IMR-90 (cell line): Measurements from ENCODE around the gene EPB41L4A. TPM values are rescaled to one million over a fixed set of nuclear protein-coding genes. Genes with fewer than 3 reads are reported as not detected.

Experiments used
- ATAC-seq: fragments of 200-7000 bp; cut with Tn5 transposase; 2 replicates; pipeline ENCODE4 v1.9.1; 2020; ENCODE audit warnings: low read depth, mild to moderate bottlenecking, moderate library complexity
- BruUV-seq: library from RNA; stranded (reverse); fragments of 400-500 nt; replicated peaks from 2 replicates; lab custom pipeline; 2021; lab: Mats Ljungman, UMichigan
- CTCF ChIA-PET: fragments of 300-600 bp; formaldehyde crosslinking; extraction: SDS; loops from one replicate; lab custom pipeline; 2021; ENCODE audit warnings: antibody characterized with exemption; lab: Yijun Ruan, JAX
- POLR2A ChIA-PET: fragments of 300-600 bp; sonication (Branson Sonifier 250); formaldehyde crosslinking; loops from one replicate; lab custom pipeline; 2022; ENCODE audit warnings: antibody characterized with exemption; ENCODE audit not compliant: unreplicated experiment; lab: Charles Lee
- DNase-seq: peaks from one replicate; pipeline ENCODE4 v3.0.0; 2013
- H2AFZ ChIP-seq: replicated peaks from 2 replicates; pipeline ENCODE3; 2013; ENCODE audit warnings: low read length, mild to moderate bottlenecking; ENCODE audit not compliant: poor library complexity
- H2AK5ac ChIP-seq: 2 replicates; pipeline ENCODE4 v1.6.1; 2013; ENCODE audit warnings: low read depth, low read length, inconsistent platforms
- H2AK9ac ChIP-seq: replicated peaks from 2 replicates; pipeline ENCODE3; 2013; ENCODE audit warnings: mild to moderate bottlenecking, low read depth, low read length, moderate library complexity; ENCODE audit not compliant: poor library complexity
- H2BK120ac ChIP-seq: 2 replicates; pipeline ENCODE4 v1.6.1; 2013; ENCODE audit warnings: low read depth, low read length, inconsistent platforms
- H2BK15ac ChIP-seq: 3 replicates; pipeline ENCODE4 v1.6.1; 2013; ENCODE audit warnings: low read depth, low read length, inconsistent platforms
- H2BK20ac ChIP-seq: 2 replicates; pipeline ENCODE4 v1.6.1; 2013; ENCODE audit warnings: low read depth, mild to moderate bottlenecking, inconsistent platforms, low read length, moderate library complexity
- H2BK5ac ChIP-seq: 2 replicates; pipeline ENCODE4 v1.6.1; 2013; ENCODE audit warnings: mild to moderate bottlenecking, low read depth, low read length, inconsistent platforms; ENCODE audit not compliant: poor library complexity, severe bottlenecking
- H3K14ac ChIP-seq: replicated peaks from 2 replicates; pipeline ENCODE4 v1.6.1; 2013; ENCODE audit warnings: low read depth, low read length, inconsistent platforms
- H3K18ac ChIP-seq: 2 replicates; pipeline ENCODE4 v1.6.1; 2013; ENCODE audit warnings: low read depth, low read length, control low read depth
- H3K23ac ChIP-seq: 2 replicates; pipeline ENCODE4 v1.6.1; 2013; ENCODE audit warnings: low read depth, low read length, inconsistent platforms
- H3K27ac ChIP-seq: 2 replicates; pipeline ENCODE4 v1.5.1; 2013; ENCODE audit warnings: mild to moderate bottlenecking, control low read depth, low read length; ENCODE audit not compliant: insufficient read depth
- H3K27me3 ChIP-seq: 2 replicates; pipeline ENCODE4 v1.6.1; 2013; ENCODE audit warnings: low read length; ENCODE audit not compliant: control insufficient read depth, insufficient read depth
- H3K36me3 ChIP-seq: 2 replicates; pipeline ENCODE4 v1.6.1; 2013; ENCODE audit warnings: low read length, mixed read lengths; ENCODE audit not compliant: control insufficient read depth, insufficient read depth
- H3K4ac ChIP-seq: 2 replicates; pipeline ENCODE4 v1.6.1; 2013; ENCODE audit warnings: low read depth, low read length, inconsistent platforms
- H3K4me1 ChIP-seq: 2 replicates; pipeline ENCODE4 v1.6.1; 2013; ENCODE audit warnings: low read length, mixed read lengths; ENCODE audit not compliant: control insufficient read depth, insufficient read depth
- H3K4me2 ChIP-seq: 2 replicates; pipeline ENCODE4 v1.6.1; 2013; ENCODE audit warnings: low read depth, mild to moderate bottlenecking, control low read depth, low read length, moderate library complexity
- H3K4me3 ChIP-seq: 2 replicates; pipeline ENCODE4 v1.5.1; 2013; ENCODE audit warnings: low read depth, mild to moderate bottlenecking, control low read depth, low read length, moderate library complexity; ENCODE audit not compliant: insufficient read depth
- H3K56ac ChIP-seq: 2 replicates; pipeline ENCODE4 v1.6.1; 2013; ENCODE audit warnings: low read length, inconsistent platforms; ENCODE audit not compliant: insufficient read depth; ENCODE audit errors: extremely low read depth
- H3K79me1 ChIP-seq, 2 experiments: 2 replicates each; pipeline ENCODE4 v1.6.1; 2013; ENCODE audit warnings: low read length in 2 of 2, inconsistent platforms in 1 of 2, low read depth in 1 of 2
- H3K9ac ChIP-seq: 2 replicates; pipeline ENCODE4 v1.6.1; 2013; ENCODE audit warnings: low read depth, low read length, control low read depth
- H3K9me1 ChIP-seq: 2 replicates; pipeline ENCODE4 v1.6.1; 2013; ENCODE audit warnings: low read length, inconsistent platforms; ENCODE audit not compliant: insufficient read depth
- H3K9me3 ChIP-seq: 2 replicates; pipeline ENCODE4 v1.6.1; 2013; ENCODE audit warnings: low read length; ENCODE audit not compliant: control insufficient read depth, insufficient read depth
- H4K20me1 ChIP-seq: 2 replicates; pipeline ENCODE4 v1.6.1; 2013; ENCODE audit warnings: low read length, inconsistent platforms; ENCODE audit not compliant: insufficient read depth
- H4K5ac ChIP-seq: 2 replicates; pipeline ENCODE4 v1.6.1; 2013; ENCODE audit warnings: mild to moderate bottlenecking, low read depth, low read length, control low read depth
- H4K8ac ChIP-seq, 2 experiments: 2 replicates each; pipeline ENCODE4 v1.6.1; 2013; ENCODE audit warnings: low read depth in 2 of 2, low read length in 2 of 2, control low read depth in 1 of 2, inconsistent platforms in 1 of 2
- H4K91ac ChIP-seq: 2 replicates; pipeline ENCODE4 v1.6.1; 2013; ENCODE audit warnings: low read depth, low read length, inconsistent platforms; ENCODE audit not compliant: insufficient read depth
- BHLHE40 ChIP-seq: fragments of 150-350 bp; IDR thresholded peaks from 2 replicates; pipeline ENCODE4 v1.6.1; 2016; ENCODE audit warnings: mild to moderate bottlenecking, low read depth, low read length
- CTCF ChIP-seq: conservative IDR thresholded peaks from 2 replicates; pipeline ENCODE4 v1.5.1; 2012; ENCODE audit warnings: mild to moderate bottlenecking, low read depth, low read length, improper control_type of control experiment
- ELK1 ChIP-seq: fragments of 150-350 bp; IDR thresholded peaks from 2 replicates; pipeline ENCODE4 v1.6.1; 2016; ENCODE audit warnings: low read depth, mild to moderate bottlenecking, low read length, moderate library complexity, borderline replicate concordance
- FOS ChIP-seq: fragments of 150-350 bp; IDR thresholded peaks from 2 replicates; pipeline ENCODE4 v1.6.1; 2016; ENCODE audit warnings: low read depth, low read length
- MAFK ChIP-seq: IDR thresholded peaks from 2 replicates; pipeline ENCODE4 v1.6.1; 2012; ENCODE audit warnings: low read depth, low read length, improper control_type of control experiment
- NFE2L2 ChIP-seq: fragments of 150-350 bp; IDR thresholded peaks from 2 replicates; pipeline ENCODE4 v1.6.1; 2016; ENCODE audit warnings: low read depth, mild to moderate bottlenecking, low read length
- USF2 ChIP-seq: fragments of 150-350 bp; IDR thresholded peaks from 2 replicates; pipeline ENCODE4 v1.6.1; 2017; ENCODE audit warnings: mild to moderate bottlenecking, antibody characterized with exemption, low read length, low read depth
- dilution Hi-C: fragments of 300-500 bp; cut with HindIII; formaldehyde crosslinking; loops from one replicate; pipeline ENCODE4 v1.14.3; 2018; ENCODE audit warnings: low sequenced_read_pairs; ENCODE audit not compliant: unreplicated experiment
- in situ Hi-C: fragments of 300-500 bp; cut with MboI; formaldehyde crosslinking; loops from 3 replicates; pipeline ENCODE4 v1.14.3; 2019; ENCODE audit warnings: low sequenced_read_pairs, inconsistent platforms, mixed read lengths
- intact Hi-C: fragments of 100-400 bp; cut with micrococcal nuclease; formaldehyde crosslinking; loops from 2 replicates; pipeline ENCODE4 v1.10.0; 2022
- polyA plus RNA-seq, 3 experiments: library from polyadenylated mRNA; depleted of rRNA; stranded (reverse); fragments of >200 nt; gene quantifications; 2 replicates each; pipeline ENCODE4 v1.2.3, GENCODE V29; 2012; ENCODE audit warnings: low replicate concordance in 1 of 3
- total RNA-seq: library from RNA; depleted of rRNA; stranded (reverse); fragments of >200 nt; gene quantifications from 2 replicates; pipeline ENCODE4 v1.2.3, GENCODE V29; 2012

Gene EPB41L4A
- total and polyA plus RNA-seq, 2 of the 4 experiments (the other 2 are of a cell fraction) = under 0.01 to 0.02 TPM

- H3K27ac ChIP-seq = no peak overlapping the region
- H4K91ac ChIP-seq = no peak overlapping the region
- TF ChIP-seq CTCF (no peak), NFE2L2 (no peak), BHLHE40 (no peak), MAFK (no peak), USF2 (no peak), FOS (no peak), ELK1 (no peak)
- BruUV-seq = no TSS peak
- no peaks in the 10 kb centered on the region for H3K79me1 ChIP-seq
- no peak overlapping the region for H3K4ac ChIP-seq
- no peak overlapping the region for H3K56ac ChIP-seq
- dilution Hi-C loops (no loop called here), in situ Hi-C loops (no loop called here), intact Hi-C loops (no loop called here)
- no peak overlapping the region for H3K9ac ChIP-seq
- no peak overlapping the region for H3K14ac ChIP-seq
- ATAC-seq (no peak), DNase-seq (no peak)
- ChIA-PET CTCF (no interaction called here), POLR2A (no interaction called here)
- H3K4me1 ChIP-seq = no peaks in the 10 kb centered on the region
- no peaks in the 10 kb centered on the region for H4K20me1 ChIP-seq
- H3K9me3 ChIP-seq = no peaks in the 10 kb centered on the region
- H2BK15ac ChIP-seq = no peak overlapping the region
- no peak overlapping the region for H2AK5ac ChIP-seq
- H2BK120ac ChIP-seq = no peak overlapping the region
- H4K8ac ChIP-seq = no peak overlapping the region
- no peaks in the 10 kb centered on the region for H3K36me3 ChIP-seq
- no peak overlapping the region for H3K4me2 ChIP-seq
- H4K5ac ChIP-seq = no peak overlapping the region
- no peak overlapping the region for H2BK5ac ChIP-seq
- H3K23ac ChIP-seq = no peak overlapping the region
- H3K9me1 ChIP-seq = no peaks in the 10 kb centered on the region
- H3K18ac ChIP-seq = no peak overlapping the region
- H2AFZ ChIP-seq = no peak overlapping the region
- no peak overlapping the region for H2AK9ac ChIP-seq
- no peak overlapping the region for H3K4me3 ChIP-seq
- peaks cover 1% of the 10 kb centered on the region for H3K27me3 ChIP-seq
- H2BK20ac ChIP-seq = no peak overlapping the region
These were observed 162.1 kb downstream of the EPB41L4A start for GRCh38 chr5:112257005-112257404.
